HG03354 (cell line): Measurements from ENCODE around the gene TPRN.

Experiments
- ATAC-seq: cut with Tn5 transposase; IDR thresholded peaks from one replicate; pipeline ENCODE4 v1.9.1; 2021; ENCODE audit warnings: mild to moderate bottlenecking; ENCODE audit not compliant: unreplicated experiment, poor library complexity, severe bottlenecking

The TPRN gene

GRCh38 chr9:137227853-137228505 is 27.4 kb upstream of the TPRN start:
- no peak for ATAC-seq

- ATAC-seq: no peak
Measured at GRCh38 chr9:137227054-137227852, 26.7 kb upstream of the TPRN start, which contains the start of gene RNF224. TSS of gene RNF224 (plus strand) at chr9:137227502. CDS start at chr9:137228336, 834 bp downstream.

GRCh38 chr9:137226338-137227053 is 26.0 kb upstream of the TPRN start:
- ATAC-seq: no peak

- no peak for ATAC-seq
Measured at GRCh38 chr9:137225699-137226331, 25.3 kb upstream of the TPRN start.

- ATAC-seq: no peak
Measured at GRCh38 chr9:137224830-137225694, 24.5 kb upstream of the TPRN start, which contains the start of gene CYSRT1. TSS of gene CYSRT1 (plus strand) at chr9:137225174. CDS start at chr9:137225622, 448 bp downstream.

- ATAC-seq: peak; percentile 74
Measured at GRCh38 chr9:137223078-137223970, 22.8 kb upstream of the TPRN start.

- no peak for ATAC-seq
Measured at GRCh38 chr9:137222190-137223077, 21.9 kb upstream of the TPRN start, which contains the start of gene RNF208. TSS of gene RNF208 (minus strand) at chr9:137222240. CDS start at chr9:137221212, 1,028 bp downstream.

- ATAC-seq: no peak
Measured at GRCh38 chr9:137221506-137222111, 21.1 kb upstream of the TPRN start.

- no peak for ATAC-seq
Measured at GRCh38 chr9:137221095-137221505, 20.6 kb upstream of the TPRN start.

- ATAC-seq: no peak
Measured at GRCh38 chr9:137220317-137221094, 20.0 kb upstream of the TPRN start.

- no peak for ATAC-seq
Measured at GRCh38 chr9:137219757-137220316, 19.3 kb upstream of the TPRN start.

GRCh38 chr9:137218754-137219271 is 18.3 kb upstream of the TPRN start:
- no peak for ATAC-seq

- no peak for ATAC-seq
Measured at GRCh38 chr9:137218212-137218753, 17.7 kb upstream of the TPRN start.

GRCh38 chr9:137217276-137218211 is 17.0 kb upstream of the TPRN start:
- no peak for ATAC-seq
